ENCODE results near the gene NACC2.

DNA sequence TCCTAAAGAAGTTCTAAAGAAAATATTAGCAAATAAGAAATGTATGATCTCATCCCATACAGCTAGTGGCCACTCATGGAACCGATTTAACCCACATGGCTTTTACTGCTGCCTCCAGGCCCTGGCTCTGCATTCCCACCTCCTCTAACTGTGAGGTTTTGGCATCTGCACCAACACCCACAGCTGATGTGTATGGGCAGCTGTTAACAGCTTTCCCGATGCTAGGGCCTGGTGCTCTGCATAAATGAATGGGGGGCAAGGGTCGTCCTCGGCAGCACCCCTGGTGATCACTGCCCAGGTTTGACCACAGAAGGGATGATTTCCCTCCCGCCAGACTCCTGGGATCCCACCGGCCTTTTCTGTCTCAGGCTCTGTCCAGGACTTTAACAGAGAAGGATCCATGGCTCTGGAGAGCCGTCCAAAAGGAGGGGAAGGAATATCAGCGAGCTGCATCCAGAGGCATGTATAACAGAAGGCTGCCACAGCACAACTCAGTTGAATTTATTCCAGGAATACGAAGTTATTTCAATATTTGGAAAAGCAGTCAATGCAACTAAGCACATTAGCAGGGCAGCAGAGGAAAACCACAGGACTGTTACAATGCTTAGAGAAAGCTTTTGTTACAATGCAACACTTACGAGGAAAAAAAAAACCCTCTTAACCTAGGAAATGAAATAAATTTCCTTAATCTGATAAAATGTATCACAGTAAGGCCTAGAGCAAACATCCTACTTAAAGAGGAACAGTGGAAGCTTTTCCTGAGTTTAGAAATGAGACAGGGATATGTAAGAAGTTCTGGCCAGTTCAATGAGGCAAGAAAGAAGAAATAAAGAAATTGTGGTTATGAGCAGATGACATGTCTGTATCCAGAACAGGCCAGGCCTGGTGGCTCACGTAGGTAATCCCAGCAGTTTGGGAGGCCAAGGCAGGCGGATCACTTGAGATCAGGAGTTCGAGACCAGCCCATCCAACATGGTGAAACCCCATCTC is 63.1 kb downstream of the NACC2 start:
- no peak for TF ChIP-seq CTCF (IDR thresholded peaks at IDR 0.05 in 8 of 11, conservative IDR thresholded peaks at IDR 0.05 in 3 of 11)
- TF ChIP-seq POLR2A (IDR thresholded peaks at IDR 0.05) = no peak
